NCI-H226 (cell line): ENCODE data around the gene SFXN5.

ENCODE experiments used
- DNase-seq: peaks from one replicate; pipeline ENCODE4 v3.0.0-alpha.2; 2015

Gene SFXN5

GRCh38 chr2:72934683-72935610 lies 136.6 kb downstream of the SFXN5 start:
- DNase-seq: no peak

DNA sequence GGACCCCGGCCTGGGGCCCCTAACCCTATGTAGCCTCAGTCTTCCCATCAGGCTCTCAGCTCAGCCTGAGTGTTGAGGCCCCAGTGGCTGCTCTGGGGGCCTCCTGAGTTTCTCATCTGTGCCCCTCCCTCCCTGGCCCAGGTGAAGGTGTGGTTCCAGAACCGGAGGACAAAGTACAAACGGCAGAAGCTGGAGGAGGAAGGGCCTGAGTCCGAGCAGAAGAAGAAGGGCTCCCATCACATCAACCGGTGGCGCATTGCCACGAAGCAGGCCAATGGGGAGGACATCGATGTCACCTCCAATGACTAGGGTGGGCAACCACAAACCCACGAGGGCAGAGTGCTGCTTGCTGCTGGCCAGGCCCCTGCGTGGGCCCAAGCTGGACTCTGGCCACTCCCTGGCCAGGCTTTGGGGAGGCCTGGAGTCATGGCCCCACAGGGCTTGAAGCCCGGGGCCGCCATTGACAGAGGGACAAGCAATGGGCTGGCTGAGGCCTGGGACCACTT lies 137.8 kb downstream of the SFXN5 start:
- no peak for DNase-seq

GRCh38 chr2:72933207-72933606 lies 138.3 kb downstream of the SFXN5 start:
- no peak for DNase-seq

- DNase-seq: no peak
Measured at GRCh38 chr2:72932805-72933204, 138.7 kb downstream of the SFXN5 start.

DNA sequence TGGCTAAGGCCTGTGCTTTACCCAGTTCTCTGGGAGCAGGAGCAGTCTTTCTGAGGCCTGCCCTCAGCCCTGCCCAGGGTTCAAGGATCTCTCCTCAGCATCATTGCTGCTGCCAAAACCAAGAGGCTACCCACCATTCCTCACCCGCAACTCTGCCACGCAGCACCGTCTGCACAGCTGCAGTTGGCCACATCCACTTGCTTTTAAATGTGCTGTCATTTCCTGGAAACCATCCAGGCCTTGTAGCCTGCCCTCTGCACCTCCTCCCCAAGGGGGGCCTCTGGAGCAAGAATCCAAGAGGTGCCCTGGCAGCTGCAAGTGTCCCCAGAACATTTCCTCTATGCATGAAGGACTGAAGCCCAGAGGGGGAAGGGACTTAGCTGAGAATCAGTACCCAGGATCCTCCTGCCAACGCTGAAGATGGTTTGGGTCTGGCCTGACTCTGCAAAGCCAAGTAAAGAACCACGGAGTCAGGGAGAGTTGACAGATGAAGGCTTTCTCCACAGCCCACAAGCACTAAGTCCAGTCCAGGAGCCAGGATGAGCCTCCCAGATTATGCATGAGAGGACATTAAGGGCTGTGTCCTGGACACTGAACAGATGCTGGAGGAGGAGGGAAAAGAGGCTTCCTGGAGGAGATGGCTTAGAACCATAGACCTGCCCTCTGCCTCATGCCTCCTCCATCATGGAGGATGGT lies 139.3 kb downstream of the SFXN5 start:
- DNase-seq: no peak

- peak; percentile 45 for DNase-seq
Measured at GRCh38 chr2:72931280-72931910, 140.1 kb downstream of the SFXN5 start.

DNA sequence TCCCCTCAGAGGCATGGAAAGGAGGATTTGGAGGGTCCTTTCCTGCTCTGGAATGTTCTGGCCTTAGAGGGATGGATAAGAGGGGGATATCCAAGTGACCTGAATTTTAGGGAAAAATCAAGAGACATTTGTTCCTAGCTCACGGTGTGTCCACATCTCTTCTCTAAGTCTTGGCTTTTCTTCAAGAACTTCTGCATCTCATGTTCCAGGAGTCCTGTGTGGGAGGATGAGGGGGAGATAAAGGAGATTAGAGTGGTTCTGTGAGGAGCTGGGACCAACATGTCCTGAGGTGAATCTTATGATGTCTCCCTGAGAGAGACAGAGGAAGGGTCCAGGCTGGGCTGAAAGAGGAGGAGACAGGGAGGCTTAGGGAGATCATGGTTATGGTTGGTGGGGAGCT lies 142.5 kb downstream of the SFXN5 start:
- no peak for DNase-seq

GRCh38 chr2:72927619-72928550 lies 143.6 kb downstream of the SFXN5 start:
- DNase-seq: no peak

GRCh38 chr2:72926811-72927465 lies 144.6 kb downstream of the SFXN5 start:
- no peak for DNase-seq

- no peak for DNase-seq
Measured at GRCh38 chr2:72926368-72926767, 145.1 kb downstream of the SFXN5 start.

DNA sequence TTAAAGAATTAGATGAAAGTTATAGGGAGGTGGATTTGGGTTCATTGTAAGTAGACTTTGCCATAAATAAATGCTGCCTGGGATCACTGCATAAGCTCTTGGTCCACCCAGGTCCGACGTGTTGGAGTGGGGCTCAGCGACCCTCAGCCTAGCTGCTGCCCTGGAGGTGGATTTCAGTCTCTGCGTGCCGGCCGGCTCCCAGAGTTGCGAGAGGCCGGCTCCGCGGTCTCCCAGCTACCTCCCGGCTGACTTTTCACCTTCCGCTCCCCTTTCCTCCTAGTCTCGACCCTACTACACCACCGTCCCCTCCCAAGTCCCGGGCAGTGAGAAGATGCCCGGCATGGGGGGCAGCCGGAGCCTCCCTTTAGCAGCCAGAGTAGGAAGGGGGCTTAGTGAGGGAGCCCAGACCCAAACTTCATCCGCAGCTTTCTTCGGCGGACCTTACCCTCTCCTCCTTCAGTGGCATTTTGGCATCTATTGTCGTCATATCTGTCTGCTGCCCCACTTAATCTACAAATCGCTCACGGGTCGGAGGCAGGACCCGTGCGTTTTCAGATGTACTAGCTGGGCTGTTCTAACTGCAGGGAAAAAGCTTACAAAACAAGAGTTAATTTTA lies 146.1 kb downstream of the SFXN5 start:
- DNase-seq: no peak

DNA sequence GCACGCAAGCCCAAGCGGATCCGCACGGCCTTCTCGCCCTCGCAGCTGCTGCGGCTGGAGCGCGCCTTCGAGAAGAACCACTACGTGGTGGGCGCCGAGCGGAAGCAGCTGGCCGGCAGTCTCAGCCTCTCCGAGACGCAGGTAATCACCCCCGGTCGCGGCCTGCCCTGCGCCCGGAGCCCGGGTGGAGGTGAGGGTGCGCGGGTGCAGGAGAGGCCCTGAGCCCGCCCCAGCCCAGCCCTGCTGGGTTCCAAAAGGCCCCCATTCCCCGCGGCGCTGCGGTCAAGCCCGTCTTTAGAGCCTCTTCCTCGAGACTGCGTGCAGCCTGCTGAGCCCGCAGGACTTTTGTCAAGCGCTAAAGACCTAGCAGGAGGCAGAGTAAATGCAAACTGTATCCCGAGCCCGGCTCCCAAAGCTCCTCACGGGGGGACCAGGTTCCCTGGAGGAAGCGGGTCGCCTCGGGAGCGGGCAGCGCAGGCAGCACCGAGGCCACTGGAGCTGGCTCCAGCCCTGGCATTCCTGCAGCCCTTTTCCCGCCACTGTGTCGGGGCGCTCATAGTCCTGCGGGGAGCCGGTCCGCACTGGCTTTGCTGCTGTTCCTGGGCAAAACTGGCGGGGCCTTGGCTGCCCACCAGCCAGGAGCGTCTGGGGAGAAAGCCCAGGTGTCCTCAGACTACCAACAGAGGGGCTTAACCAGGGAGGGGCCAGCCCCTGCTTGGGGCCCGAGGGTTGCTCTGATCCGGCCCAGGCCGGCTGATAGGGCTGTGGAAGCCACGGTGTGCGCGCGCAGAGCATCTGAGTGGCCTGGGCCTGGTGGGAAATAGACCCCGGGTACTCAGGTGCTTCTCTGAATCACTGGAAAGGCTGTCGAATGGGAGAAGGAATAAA lies 146.9 kb downstream of the SFXN5 start:
- no peak for DNase-seq

GRCh38 chr2:72923833-72924352 lies 147.6 kb downstream of the SFXN5 start:
- no peak for DNase-seq

DNA sequence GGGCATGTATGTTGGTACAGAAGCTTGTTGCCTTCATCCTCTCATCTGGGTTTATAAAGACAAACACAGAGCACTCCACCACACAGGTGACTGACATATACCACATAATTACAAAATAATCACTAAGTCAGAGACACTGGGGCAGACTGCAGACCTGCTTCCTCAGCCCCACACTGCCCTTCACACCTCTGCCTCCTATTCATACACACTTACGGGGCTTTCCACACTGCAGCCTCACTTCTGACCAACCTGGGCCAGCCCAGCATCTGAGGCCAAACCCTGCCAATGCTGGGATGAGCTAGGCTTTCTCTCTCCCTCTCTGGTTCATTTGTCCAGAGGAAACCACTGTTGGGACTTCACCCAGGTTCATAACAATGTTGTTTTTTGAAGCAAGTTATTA lies 149.7 kb downstream of the SFXN5 start:
- DNase-seq: no peak

DNA sequence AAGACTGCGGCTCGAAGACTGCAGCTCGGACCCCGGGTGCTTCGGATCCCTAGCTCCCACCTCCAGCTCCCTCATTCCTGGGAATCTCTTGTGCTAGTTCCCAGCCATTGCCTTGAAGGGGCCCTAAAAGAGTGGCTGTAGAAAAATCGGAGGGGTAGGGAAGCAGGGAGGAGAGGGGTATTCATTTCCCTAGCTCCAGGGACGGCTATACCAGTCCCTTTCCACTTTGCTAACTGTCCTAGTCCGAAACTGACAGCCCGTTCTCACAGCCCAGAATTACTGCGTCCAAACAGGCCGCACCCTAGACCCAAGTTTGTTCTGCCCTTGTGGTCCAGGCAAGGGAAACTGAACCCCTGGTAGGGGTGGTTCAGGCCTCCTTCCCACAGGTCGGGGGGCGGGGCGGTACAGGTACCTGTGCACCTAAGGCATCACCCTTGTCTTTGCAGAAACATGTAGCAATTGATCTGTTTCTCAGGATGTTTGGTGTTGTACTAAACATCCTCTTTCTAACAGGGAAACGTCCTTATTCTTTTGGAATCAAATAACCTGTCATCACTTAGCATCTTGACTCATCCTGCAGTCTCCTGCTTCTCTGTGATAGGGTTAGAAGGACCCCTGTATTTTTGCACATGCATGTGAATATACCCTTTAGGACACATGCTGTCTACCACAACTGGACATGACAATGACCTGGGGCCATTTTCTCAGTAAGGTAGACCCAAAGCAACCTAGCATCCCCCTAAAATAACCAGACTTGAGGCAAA lies 150.2 kb downstream of the SFXN5 start:
- no peak for DNase-seq

GRCh38 chr2:72920318-72921087 lies 151.0 kb downstream of the SFXN5 start:
- no peak for DNase-seq

- no peak for DNase-seq
Measured at GRCh38 chr2:72919414-72920317, 151.8 kb downstream of the SFXN5 start.
